ENCODE measurements around the gene CNST.

Gene CNST, protein sequence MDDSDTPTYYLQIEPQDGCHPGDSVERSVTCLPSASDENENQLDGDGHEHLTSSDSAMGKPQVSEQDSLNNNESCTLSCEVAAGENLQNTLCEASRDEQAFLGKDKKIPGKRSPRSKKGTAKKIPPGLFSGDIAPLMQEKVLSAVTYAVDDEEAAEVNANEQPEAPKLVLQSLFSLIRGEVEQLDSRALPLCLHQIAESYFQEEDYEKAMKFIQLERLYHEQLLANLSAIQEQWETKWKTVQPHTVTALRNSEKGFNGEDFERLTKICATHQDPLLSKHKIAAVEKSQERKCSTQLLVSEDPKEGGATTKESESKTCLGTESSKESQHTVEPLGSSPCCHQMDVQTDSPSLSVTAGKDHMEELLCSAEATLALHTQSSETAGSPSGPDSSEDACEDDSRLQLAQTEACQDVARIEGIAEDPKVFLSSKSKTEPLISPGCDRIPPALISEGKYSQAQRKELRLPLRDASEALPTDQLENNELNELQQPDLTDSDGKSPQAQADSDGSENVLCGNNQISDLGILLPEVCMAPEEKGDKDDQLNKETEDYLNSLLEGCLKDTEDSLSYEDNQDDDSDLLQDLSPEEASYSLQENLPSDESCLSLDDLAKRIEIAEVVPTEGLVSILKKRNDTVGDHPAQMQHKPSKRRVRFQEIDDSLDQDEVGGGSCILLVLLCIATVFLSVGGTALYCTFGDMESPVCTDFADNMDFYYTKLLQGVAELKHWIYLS

DNA sequence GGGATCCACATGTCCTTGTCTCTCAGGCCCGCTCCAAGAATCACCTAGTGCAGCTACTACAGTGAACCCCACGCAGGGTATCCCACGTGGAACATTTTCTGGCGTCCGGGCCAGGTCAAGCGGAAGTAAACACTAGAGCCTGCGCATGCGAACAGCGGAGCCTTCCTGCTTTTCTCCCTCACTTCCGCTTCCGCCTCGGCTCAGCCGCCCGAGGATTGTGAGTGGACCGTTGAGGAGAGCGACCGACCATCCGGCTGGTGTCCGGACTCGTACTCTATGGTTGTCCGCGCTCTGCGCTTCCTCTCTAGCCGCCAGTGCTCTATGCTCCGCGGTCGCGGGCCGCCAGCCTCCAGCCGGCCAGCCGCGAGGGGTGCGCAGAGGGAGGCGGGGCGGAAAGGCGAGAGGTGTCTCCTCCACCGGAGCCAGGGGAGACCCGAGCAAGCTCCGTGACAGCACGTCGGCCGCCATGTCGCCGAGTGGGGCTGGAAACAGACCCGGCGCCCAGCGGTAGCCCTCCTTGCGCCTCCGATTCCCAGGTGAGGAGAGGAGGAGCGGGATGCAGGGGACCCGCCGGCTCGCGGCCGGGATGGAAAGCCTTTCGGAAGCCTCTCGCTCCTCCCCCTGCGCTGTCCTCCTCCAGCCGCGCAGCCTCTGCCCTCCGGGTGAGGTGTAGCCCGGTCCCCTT lies at the start of gene CNST, which contains the start of gene TFB2M:
Gene CNST (plus strand): TSS at position 329 of the 685 bp plus-strand sequence. CDS start 25,107 bp downstream, outside the sequence.
Gene TFB2M (minus strand): TSS at position 134 of the 685 bp plus-strand sequence. CDS start 123 bp downstream, at position 11.
- DNase-seq (ENCODE audit: low spot score): peak; percentile 99

DNA sequence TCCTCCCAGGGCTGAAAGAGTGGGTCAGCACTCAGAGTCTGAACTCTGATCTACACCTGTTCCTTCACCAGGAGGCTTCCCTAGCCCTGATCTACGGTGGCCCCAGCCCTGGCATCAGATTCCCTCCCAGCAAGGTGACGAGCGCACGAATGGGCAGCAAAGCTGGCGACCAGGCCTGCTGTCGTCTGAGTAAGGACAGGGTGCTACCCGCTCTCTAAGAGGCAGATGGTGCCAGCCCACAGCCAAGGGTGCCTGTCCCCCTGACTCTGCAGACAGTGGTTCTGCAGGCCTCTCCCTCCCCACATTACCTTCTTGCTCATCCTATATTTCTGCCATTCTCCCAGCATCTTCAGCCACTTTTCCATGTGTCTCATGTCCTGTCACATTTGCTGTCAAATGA lies 48.9 kb upstream of the CNST start:
- DNase-seq (ENCODE audit: low spot score): no peak

DNA sequence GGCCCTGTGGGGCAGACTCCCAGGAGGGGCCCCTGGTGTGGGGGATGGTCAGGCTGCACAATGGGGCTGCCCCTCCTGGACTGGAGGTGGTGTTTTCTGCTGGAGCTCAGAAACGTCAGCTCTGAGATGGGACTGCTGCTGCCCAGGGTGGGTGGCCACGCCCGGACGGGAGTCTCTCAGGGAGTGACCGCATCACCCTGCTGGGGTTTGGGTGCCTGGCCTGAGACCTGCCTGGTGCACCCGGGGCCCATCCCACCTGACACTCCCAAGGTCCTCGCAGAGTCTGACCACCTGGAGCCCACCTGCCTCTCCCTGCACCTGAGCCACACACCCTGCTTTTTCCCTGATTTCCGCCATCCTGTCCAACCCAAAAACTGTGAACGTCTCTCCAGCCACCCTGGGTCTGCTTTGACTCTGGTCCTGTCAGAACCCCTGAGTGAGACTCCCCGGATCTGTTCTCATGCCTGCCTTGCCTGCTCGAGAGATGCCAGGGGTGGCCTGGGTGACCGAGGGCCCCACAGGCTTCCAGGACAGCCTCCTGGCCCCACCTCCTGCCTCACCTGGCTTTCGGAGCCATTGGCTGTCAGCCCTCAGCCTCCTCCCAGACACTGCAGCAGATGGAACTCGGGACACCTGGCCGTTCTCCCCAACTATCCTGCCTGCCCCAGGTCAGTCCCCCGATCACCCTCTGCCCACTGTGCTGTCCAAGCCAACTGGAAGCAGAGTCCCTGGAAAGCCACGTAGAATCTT lies 47.6 kb upstream of the CNST start:
- no peak for DNase-seq (ENCODE audit: low spot score)

GRCh38 chr1:246519514-246519913 lies 46.7 kb upstream of the CNST start:
- no peak for DNase-seq (ENCODE audit: low spot score)

DNA sequence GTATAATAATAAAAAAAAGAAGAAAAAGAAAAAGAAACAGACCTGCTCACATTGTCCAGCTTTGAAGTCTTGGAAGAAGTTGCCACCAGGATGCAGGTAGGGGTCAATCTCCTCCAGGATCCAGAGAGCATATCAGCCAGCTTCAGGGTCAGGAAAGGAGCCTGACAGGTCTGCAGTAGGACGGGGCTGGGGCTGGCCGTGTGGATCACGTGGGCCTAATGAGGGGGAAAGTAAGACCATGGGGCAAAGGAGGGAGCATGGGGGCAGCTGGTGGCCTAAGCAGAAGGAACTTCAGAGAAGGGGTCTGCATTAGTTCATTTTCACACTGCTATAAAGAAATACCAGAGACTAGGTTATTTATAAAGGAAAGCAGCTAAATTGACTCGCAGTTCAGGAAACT lies 39.9 kb upstream of the CNST start:
- DNase-seq (ENCODE audit: low spot score): no peak

- DNase-seq (ENCODE audit: low spot score): no peak
These were observed 39.3 kb upstream of the CNST start for GRCh38 chr1:246526915-246527314.

DNA sequence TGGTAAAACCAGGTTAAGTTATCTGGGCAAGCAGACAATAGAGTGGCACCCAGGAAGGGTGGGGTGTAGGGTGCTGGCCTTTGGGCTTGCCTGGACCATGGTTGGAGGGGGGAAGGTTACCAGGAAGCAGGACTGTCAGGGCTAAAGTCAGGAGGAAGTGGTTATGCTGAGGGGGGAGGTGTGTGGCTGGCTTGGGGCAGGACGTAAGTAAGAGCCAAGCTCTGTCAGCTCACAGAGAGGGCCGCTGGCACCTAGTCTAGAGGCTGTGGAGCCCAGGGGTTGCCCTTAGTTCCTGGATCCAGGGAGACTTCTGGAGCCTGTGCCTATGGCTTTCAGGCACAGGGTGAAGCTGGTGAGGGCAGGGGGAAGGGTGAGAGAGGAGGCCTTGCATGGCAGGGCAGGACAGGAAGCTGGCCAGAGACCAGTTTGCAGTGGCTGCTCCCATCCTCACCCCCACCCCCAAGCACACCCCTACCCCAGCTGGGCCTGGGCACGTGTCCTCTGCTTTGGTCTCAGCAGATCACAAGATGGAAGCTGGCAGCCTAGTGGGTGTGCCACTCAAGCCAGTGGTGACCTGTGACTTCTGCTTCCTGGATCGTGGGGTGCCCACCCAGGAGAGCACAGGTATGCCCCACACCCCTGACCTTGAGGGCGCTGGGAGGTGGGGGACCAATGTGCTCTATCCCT lies 38.7 kb upstream of the CNST start:
- DNase-seq (ENCODE audit: low spot score): no peak

DNA sequence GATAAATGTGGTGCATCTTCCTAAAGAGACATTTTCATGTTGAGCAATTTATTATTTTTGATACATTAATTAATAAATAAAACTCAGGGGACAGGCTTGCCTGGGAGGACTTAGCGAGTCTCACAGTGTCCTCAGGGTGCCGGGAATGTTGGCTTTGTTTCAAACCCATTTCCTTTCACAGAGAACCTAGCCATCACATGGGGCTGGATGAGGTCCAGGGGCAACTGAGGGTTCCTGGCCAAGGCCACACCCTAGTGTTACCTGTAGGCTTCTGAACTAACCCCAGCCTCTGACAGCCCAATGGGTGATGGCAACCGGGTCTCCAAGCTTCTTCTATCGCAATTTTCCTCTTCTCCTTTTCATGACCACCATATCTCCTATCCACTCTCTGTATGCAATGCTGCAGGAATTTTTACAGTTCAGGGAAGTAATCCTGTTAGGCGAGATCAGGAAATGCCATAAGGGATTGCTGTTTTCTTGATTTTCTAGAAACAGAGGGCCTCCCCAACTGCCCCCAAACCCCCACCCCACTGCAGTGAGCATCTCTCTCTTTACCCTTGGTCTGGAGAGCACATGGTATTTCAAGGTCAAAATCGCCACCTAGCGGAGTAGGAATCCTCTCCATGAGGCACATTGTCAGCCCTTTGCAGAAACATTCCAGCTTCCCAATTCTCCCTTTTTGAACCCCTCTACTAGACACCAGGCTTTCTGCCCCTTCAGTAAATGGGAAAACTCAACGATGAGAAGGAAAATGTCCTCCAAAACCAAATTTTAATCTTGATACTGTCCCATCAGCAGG lies 37.1 kb upstream of the CNST start:
- no peak for DNase-seq (ENCODE audit: low spot score)

GRCh38 chr1:246530482-246530881 lies 35.8 kb upstream of the CNST start:
- no peak for DNase-seq (ENCODE audit: low spot score)

- DNase-seq (ENCODE audit: low spot score): no peak
These were observed 33.7 kb upstream of the CNST start for GRCh38 chr1:246532519-246532918.

DNA sequence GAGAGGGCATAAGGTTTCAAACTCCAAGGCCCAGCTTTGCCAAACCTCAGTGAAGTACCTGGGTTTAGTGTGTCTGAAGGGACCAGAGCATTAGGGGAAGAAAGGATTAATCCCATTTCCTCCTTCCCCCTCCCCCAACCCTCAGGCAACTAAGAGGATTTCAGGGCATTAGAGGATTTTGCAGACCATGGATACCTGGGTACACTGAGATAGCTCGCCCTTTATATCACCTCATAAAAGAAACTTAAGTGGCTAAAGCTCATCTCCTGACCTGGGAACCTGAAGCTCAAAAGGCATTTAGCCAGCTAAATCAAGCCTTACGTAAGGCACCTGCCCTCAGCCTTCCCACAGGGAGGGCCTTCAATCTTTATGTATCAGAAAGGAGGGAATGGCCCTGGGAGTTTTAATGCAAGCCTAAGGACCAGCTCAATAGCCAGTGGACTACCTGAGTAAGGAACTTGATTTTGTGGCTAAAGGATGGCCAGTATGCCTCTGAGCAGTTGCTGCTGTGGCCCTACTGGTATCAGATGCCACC lies 32.8 kb upstream of the CNST start:
- no peak for DNase-seq (ENCODE audit: low spot score)

DNA sequence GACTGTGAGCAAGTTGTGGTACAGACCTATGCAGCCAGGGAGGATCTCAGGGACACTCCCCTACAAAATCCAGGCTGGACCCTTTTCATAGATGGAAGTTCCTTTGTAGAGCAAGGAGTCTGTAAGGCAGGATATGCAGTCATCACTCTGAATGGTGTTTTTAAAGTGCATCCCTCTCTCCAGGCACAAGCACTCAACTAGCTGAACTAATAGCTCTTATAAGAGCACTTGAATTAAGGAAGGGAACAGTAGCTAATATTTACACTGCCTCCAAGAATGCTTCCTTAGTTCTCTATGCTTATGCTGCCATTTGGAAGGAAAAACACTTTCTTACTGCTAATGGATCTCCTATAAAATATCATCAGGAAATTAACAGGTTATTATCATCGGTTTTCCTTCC lies 32.1 kb upstream of the CNST start:
- no peak for DNase-seq (ENCODE audit: low spot score)

DNA sequence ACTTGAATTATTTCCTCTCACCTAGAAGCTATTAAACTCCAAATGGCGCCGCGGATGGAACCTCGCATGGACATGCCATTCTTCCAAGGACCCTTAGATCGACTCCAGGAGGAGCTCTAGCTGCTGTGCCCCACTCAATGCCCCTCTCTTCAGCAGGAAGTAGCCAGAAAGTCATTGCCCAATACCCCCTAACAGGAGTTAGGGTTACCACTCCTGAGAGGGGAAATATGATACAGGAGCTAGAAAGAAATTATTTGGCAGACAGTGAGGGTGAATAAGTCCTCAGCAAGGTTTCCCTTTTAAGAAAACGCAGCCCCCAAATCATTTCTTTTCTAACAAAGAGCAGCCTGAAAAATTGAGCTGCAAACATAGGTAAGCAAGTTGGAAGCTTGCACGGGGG lies 28.8 kb upstream of the CNST start:
- no peak for DNase-seq (ENCODE audit: low spot score)

DNA sequence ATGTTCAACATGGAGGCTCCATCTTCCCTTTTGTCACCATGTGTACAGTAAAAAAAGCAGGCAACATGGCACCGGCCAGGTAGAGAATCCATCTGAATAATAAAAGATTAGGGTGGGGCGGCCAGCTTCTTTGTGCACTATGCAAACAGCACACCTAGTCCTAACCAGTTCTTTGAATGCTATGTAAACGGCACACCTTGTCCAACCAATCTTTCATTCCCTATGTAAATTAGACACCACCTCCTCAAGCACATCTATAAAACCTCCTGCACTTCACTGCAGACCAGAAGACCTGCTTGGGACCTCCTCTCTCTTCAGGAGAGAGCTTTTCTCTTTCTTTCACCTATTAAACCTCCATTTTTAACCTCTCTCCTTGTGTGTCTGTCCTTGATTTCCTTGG lies 28.4 kb upstream of the CNST start:
- DNase-seq (ENCODE audit: low spot score): no peak

- no peak for DNase-seq (ENCODE audit: low spot score)
These were observed 25.3 kb upstream of the CNST start for GRCh38 chr1:246540738-246541491.

GRCh38 chr1:246544001-246544400 lies 22.3 kb upstream of the CNST start:
- DNase-seq (ENCODE audit: low spot score): no peak

DNA sequence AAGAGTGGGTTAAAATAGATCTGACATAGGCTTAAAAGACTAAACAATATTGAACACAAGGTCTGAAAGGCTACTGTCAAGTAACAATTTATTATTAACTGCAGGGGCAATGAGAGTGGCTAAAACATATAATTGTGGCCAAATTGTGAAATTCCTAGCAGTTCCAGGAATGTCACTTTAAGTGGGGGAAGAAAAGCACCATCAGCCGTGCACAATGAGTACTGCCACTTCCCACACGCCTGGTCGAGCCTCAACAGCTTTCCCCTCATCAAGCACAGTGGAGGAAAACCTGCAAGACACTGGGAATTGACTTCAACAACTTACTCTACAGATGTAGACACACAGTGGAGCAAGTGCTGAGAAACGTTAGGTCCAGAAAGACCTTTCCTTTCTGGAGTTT lies 16.6 kb upstream of the CNST start:
- no peak for DNase-seq (ENCODE audit: low spot score)

DNA sequence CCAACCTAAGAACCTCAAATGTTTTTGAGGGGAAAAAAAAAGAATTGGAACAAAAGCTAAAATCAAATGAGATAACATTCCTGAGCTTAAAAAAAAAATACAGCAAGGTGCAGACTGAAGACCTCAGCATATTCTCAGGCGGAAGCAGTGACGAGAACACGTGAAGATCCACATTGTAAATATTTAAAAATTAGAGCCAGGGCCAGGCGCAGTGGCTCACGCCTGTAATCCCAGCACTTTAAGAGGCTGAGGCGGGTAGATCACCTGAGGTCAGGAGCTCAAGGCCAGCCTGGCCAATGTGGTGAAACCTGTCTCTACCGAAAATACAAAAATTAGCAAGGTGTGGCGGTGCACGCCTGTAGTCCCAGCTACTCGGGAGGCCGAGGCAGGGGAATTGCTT lies 15.9 kb upstream of the CNST start:
- no peak for DNase-seq (ENCODE audit: low spot score)

- no peak for DNase-seq (ENCODE audit: low spot score)
These were observed 14.1 kb upstream of the CNST start for GRCh38 chr1:246552110-246552509.

- DNase-seq (ENCODE audit: low spot score): no peak
These were observed 12.1 kb upstream of the CNST start for GRCh38 chr1:246554201-246554600.
